Measurements from ENCODE around the gene HIVEP2.

Gene HIVEP2

GRCh38 chr6:142773324-142773723 lies 171.7 kb downstream of the HIVEP2 start:
- no peak overlapping the region for H3K27ac ChIP-seq (ENCODE audit: low read depth, low read length)
- peaks cover 35% of the 10 kb centered on the region for H3K36me3 ChIP-seq (ENCODE audit: control insufficient read depth, insufficient read depth, low read length)
- no peaks in the 10 kb centered on the region for H3K4me1 ChIP-seq (ENCODE audit: control insufficient read depth, insufficient read depth, low read length)
- H3K9me3 ChIP-seq (ENCODE audit: control insufficient read depth, insufficient read depth, low read depth, low read length), result no peaks in the 10 kb centered on the region
- no peaks in the 10 kb centered on the region for H3K27me3 ChIP-seq (ENCODE audit: control insufficient read depth, insufficient read depth, low read length)
- H3K9ac ChIP-seq (ENCODE audit: low read length), result no peak overlapping the region
- no peak overlapping the region for H3K4me3 ChIP-seq (ENCODE audit: low read depth, low read length)

DNA sequence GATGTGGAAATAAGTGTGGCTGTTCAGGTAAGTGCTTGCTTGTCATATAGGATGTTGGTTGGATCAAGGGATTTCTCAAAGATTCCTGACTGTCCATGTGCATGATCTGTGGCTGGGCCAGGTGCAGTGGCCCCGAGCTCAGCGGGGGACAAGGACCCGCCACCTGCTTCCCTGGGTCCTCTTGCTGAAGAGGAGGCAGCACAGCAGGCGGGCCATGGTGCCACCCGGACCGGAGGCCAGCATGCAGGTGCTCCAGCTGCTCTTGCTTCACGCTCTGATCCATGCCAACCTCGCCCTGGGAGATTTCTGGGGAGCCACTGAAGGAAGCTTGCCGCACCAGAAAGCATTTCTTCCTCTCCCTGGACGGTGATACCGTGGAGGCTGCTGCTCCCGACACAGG lies 173.8 kb downstream of the HIVEP2 start:
- Histone ChIP-seq H3K27me3 (ENCODE audit: control insufficient read depth, insufficient read depth, low read length) (no peaks in the 10 kb centered on the region), H3K36me3 (ENCODE audit: control insufficient read depth, insufficient read depth, low read length) (peaks cover 35% of the 10 kb centered on the region), H3K4me3 (ENCODE audit: low read depth, low read length) (no peak overlapping the region), H3K9ac (ENCODE audit: low read length) (no peak overlapping the region), H3K4me1 (ENCODE audit: control insufficient read depth, insufficient read depth, low read length) (no peaks in the 10 kb centered on the region), H3K9me3 (ENCODE audit: control insufficient read depth, insufficient read depth, low read depth, low read length) (no peaks in the 10 kb centered on the region), H3K27ac (ENCODE audit: low read depth, low read length) (no peak overlapping the region)

GRCh38 chr6:142765306-142765705 lies 179.7 kb downstream of the HIVEP2 start:
- H3K36me3 ChIP-seq (ENCODE audit: control insufficient read depth, insufficient read depth, low read length), result peaks cover 15% of the 10 kb centered on the region
- H3K9ac ChIP-seq (ENCODE audit: low read length), result no peak overlapping the region
- H3K27ac ChIP-seq (ENCODE audit: low read depth, low read length), result no peak overlapping the region
- H3K9me3 ChIP-seq (ENCODE audit: control insufficient read depth, insufficient read depth, low read depth, low read length), result no peaks in the 10 kb centered on the region
- no peaks in the 10 kb centered on the region for H3K4me1 ChIP-seq (ENCODE audit: control insufficient read depth, insufficient read depth, low read length)
- H3K4me3 ChIP-seq (ENCODE audit: low read depth, low read length), result no peak overlapping the region
- no peaks in the 10 kb centered on the region for H3K27me3 ChIP-seq (ENCODE audit: control insufficient read depth, insufficient read depth, low read length)

GRCh38 chr6:142764311-142764710 lies 180.7 kb downstream of the HIVEP2 start:
- Histone ChIP-seq H3K4me1 (ENCODE audit: control insufficient read depth, insufficient read depth, low read length) (no peaks in the 10 kb centered on the region), H3K27me3 (ENCODE audit: control insufficient read depth, insufficient read depth, low read length) (no peaks in the 10 kb centered on the region), H3K9ac (ENCODE audit: low read length) (no peak overlapping the region), H3K36me3 (ENCODE audit: control insufficient read depth, insufficient read depth, low read length) (peaks cover 19% of the 10 kb centered on the region), H3K4me3 (ENCODE audit: low read depth, low read length) (no peak overlapping the region), H3K27ac (ENCODE audit: low read depth, low read length) (no peak overlapping the region), H3K9me3 (ENCODE audit: control insufficient read depth, insufficient read depth, low read depth, low read length) (no peaks in the 10 kb centered on the region)

DNA sequence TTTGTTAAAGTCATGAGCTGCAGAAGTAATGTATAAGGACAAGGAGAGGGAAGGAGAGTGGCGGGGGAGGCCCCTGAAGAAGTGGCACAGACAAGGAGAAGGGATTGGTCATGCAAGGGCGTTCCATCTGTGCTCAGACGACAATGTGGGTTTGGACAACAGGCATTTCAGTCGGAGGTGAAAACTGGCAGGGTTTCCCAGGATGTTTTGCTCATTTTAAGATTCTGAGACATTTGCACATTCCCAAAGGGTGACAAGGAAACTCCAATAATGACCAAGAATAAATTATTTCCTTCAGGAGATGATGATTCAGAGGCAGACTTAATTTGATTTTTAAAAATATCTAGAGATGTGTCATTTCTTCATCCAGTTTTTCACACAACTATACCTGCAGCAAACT lies 181.8 kb downstream of the HIVEP2 start:
- Histone ChIP-seq H3K4me1 (ENCODE audit: control insufficient read depth, insufficient read depth, low read length) (no peaks in the 10 kb centered on the region), H3K9me3 (ENCODE audit: control insufficient read depth, insufficient read depth, low read depth, low read length) (no peaks in the 10 kb centered on the region), H3K36me3 (ENCODE audit: control insufficient read depth, insufficient read depth, low read length) (peaks cover 24% of the 10 kb centered on the region), H3K4me3 (ENCODE audit: low read depth, low read length) (no peak overlapping the region), H3K27me3 (ENCODE audit: control insufficient read depth, insufficient read depth, low read length) (no peaks in the 10 kb centered on the region), H3K9ac (ENCODE audit: low read length) (no peak overlapping the region), H3K27ac (ENCODE audit: low read depth, low read length) (no peak overlapping the region)

DNA sequence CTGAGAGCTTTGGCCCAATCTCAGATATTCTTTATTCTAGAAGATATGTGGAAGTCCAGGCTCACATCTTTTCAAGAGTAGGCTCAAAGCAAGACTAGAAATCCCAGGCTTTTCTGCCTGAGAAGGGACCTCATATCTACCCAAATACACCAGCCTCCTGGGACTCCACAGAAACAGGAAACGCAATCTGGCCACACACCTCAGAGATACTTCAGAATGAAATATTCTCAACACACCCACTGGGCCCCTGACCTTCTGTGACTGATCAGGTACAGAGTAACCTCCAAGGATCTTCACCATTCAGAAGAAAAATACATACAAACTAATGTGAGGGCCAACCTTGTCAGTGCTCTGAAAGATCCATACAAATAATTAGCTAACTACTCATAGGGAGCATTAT lies 183.2 kb downstream of the HIVEP2 start:
- Histone ChIP-seq H3K9ac (ENCODE audit: low read length) (no peak overlapping the region), H3K27me3 (ENCODE audit: control insufficient read depth, insufficient read depth, low read length) (no peaks in the 10 kb centered on the region), H3K36me3 (ENCODE audit: control insufficient read depth, insufficient read depth, low read length) (peaks cover 27% of the 10 kb centered on the region), H3K4me3 (ENCODE audit: low read depth, low read length) (no peak overlapping the region), H3K4me1 (ENCODE audit: control insufficient read depth, insufficient read depth, low read length) (no peaks in the 10 kb centered on the region), H3K9me3 (ENCODE audit: control insufficient read depth, insufficient read depth, low read depth, low read length) (no peaks in the 10 kb centered on the region), H3K27ac (ENCODE audit: low read depth, low read length) (no peak overlapping the region)

- H3K36me3 ChIP-seq (ENCODE audit: control insufficient read depth, insufficient read depth, low read length), result peaks cover 27% of the 10 kb centered on the region
- H3K4me3 ChIP-seq (ENCODE audit: low read depth, low read length), result no peak overlapping the region
- no peaks in the 10 kb centered on the region; the same call in 1 of the 2 replicates for H3K4me1 ChIP-seq (ENCODE audit: control insufficient read depth, insufficient read depth, low read length)
- no peaks in the 10 kb centered on the region for H3K27me3 ChIP-seq (ENCODE audit: control insufficient read depth, insufficient read depth, low read length)
- no peak overlapping the region for H3K9ac ChIP-seq (ENCODE audit: low read length)
- no peaks in the 10 kb centered on the region for H3K9me3 ChIP-seq (ENCODE audit: control insufficient read depth, insufficient read depth, low read depth, low read length)
- H3K27ac ChIP-seq (ENCODE audit: low read depth, low read length), result no peak overlapping the region
Observed at GRCh38 chr6:142760152-142760551, 184.8 kb downstream of the HIVEP2 start.

- Histone ChIP-seq H3K4me3 (ENCODE audit: low read depth, low read length) (no peak overlapping the region), H3K4me1 (ENCODE audit: control insufficient read depth, insufficient read depth, low read length) (no peaks in the 10 kb centered on the region; the same call in 1 of the 2 replicates), H3K27me3 (ENCODE audit: control insufficient read depth, insufficient read depth, low read length) (no peaks in the 10 kb centered on the region), H3K36me3 (ENCODE audit: control insufficient read depth, insufficient read depth, low read length) (peaks cover 29% of the 10 kb centered on the region), H3K9me3 (ENCODE audit: control insufficient read depth, insufficient read depth, low read depth, low read length) (no peaks in the 10 kb centered on the region), H3K27ac (ENCODE audit: low read depth, low read length) (no peak overlapping the region), H3K9ac (ENCODE audit: low read length) (no peak overlapping the region)
Observed at GRCh38 chr6:142758629-142759025, 186.3 kb downstream of the HIVEP2 start.

DNA sequence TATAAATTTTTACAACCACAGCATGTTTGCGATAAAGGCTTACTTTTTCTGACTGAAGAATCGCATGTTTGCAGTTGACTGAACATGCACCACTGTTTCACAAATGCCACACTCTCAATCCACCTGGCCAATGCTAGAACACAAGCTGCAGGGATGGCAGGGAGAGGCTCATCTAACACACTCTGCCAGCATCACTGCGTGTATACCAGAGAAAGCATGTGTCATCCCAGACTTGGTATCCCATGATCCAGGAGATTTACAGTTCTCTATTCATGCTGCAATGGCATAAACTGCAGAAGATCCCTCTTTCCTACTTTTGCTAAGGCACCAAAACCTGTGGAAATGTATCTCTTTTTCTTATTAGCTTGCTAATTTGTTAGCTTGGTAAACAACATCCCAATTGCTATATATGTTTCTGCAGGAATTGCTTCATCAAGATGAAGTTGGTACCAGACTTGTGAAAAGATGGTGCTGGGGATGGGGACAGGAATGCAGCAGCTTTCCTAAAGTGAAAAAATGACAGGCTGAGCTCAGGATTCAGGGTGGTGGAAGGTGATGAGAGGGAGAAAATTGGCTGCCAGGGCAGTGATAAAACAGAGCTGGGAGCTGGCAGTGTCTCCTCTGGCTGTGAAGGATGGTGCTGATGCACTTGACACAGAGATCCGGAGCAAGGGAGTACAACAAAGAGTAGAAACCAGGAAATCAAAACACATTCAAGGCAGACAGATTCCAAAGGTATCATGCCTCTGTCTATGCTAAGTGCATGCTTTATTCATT lies 186.9 kb downstream of the HIVEP2 start:
- Histone ChIP-seq H3K4me3 (ENCODE audit: low read depth, low read length) (no peak overlapping the region), H3K9me3 (ENCODE audit: control insufficient read depth, insufficient read depth, low read depth, low read length) (no peaks in the 10 kb centered on the region), H3K27ac (ENCODE audit: low read depth, low read length) (no peak overlapping the region), H3K27me3 (ENCODE audit: control insufficient read depth, insufficient read depth, low read length) (no peaks in the 10 kb centered on the region), H3K36me3 (ENCODE audit: control insufficient read depth, insufficient read depth, low read length) (peaks cover 33% of the 10 kb centered on the region), H3K4me1 (ENCODE audit: control insufficient read depth, insufficient read depth, low read length) (no peaks in the 10 kb centered on the region; the same call in 1 of the 2 replicates), H3K9ac (ENCODE audit: low read length) (no peak overlapping the region)

- H3K36me3 ChIP-seq (ENCODE audit: control insufficient read depth, insufficient read depth, low read length), result peaks cover 35% of the 10 kb centered on the region
- no peaks in the 10 kb centered on the region for H3K27me3 ChIP-seq (ENCODE audit: control insufficient read depth, insufficient read depth, low read length)
- no peaks in the 10 kb centered on the region for H3K9me3 ChIP-seq (ENCODE audit: control insufficient read depth, insufficient read depth, low read depth, low read length)
- no peak overlapping the region for H3K27ac ChIP-seq (ENCODE audit: low read depth, low read length)
- no peaks in the 10 kb centered on the region; the same call in 1 of the 2 replicates for H3K4me1 ChIP-seq (ENCODE audit: control insufficient read depth, insufficient read depth, low read length)
- H3K4me3 ChIP-seq (ENCODE audit: low read depth, low read length), result no peak overlapping the region
- no peak overlapping the region for H3K9ac ChIP-seq (ENCODE audit: low read length)
Observed at GRCh38 chr6:142756215-142756630, 188.8 kb downstream of the HIVEP2 start.

DNA sequence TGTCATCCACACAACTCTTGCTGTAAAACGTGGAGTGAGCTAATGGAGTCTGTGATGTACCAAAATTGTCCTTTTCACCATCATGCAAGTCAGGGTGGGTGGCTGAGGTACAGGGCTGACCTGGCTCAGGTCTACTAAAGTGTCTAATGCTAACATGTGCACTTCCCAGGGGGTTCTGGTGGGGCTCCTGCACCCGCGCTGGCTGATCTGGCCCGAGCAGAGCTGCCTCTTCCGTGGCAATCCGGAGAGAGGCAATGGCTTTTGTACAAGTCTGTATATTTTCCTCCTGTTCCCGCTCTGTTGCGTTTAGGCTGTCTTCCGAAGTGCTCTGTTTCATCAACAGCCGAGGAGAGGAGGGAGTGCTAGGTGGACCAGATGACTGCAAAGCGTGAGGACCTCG lies 191.8 kb downstream of the HIVEP2 start:
- H3K9me3 ChIP-seq (ENCODE audit: control insufficient read depth, insufficient read depth, low read depth, low read length), result no peaks in the 10 kb centered on the region
- H3K27me3 ChIP-seq (ENCODE audit: control insufficient read depth, insufficient read depth, low read length), result no peaks in the 10 kb centered on the region
- H3K36me3 ChIP-seq (ENCODE audit: control insufficient read depth, insufficient read depth, low read length), result peaks cover 13% of the 10 kb centered on the region
- H3K27ac ChIP-seq (ENCODE audit: low read depth, low read length), result no peak overlapping the region
- no peak overlapping the region for H3K4me3 ChIP-seq (ENCODE audit: low read depth, low read length)
- H3K4me1 ChIP-seq (ENCODE audit: control insufficient read depth, insufficient read depth, low read length), result no peaks in the 10 kb centered on the region; the same call in 1 of the 2 replicates
- no peak overlapping the region for H3K9ac ChIP-seq (ENCODE audit: low read length)

Measured in HUES6 (cell line).